Measurements from ENCODE around the gene FSCN2.

- no peak for TF ChIP-seq CTCF (IDR thresholded peaks at IDR 0.05; ENCODE audit: extremely low read depth in 1 of 2, insufficient read depth in 1 of 2, low read depth in 1 of 2, low read length in 2 of 2)
- TF ChIP-seq EZH2 (IDR thresholded peaks at IDR 0.05; ENCODE audit: borderline replicate concordance, low read depth, low read length, severe bottlenecking), result no peak
- no peak for TF ChIP-seq POLR2A (IDR thresholded peaks at IDR 0.05; ENCODE audit: low read depth, low read length)
- no peak for TF ChIP-seq JUN (IDR thresholded peaks at IDR 0.05; ENCODE audit: borderline replicate concordance, insufficient read depth, insufficient read length, low read depth)
- TF ChIP-seq POLR2AphosphoS5 (IDR thresholded peaks at IDR 0.05; ENCODE audit: insufficient read depth, low read depth, low read length), result no peak
- no peak for TF ChIP-seq MAX (IDR thresholded peaks at IDR 0.05; ENCODE audit: insufficient read depth, insufficient read length)
- no peak for TF ChIP-seq FOS (IDR thresholded peaks at IDR 0.05; ENCODE audit: borderline replicate concordance, insufficient read depth, low read length)
Observed at GRCh38 chr17:81540676-81541027, 12.5 kb downstream of the FSCN2 start.

Measured in endothelial cell of umbilical vein (primary cell).